PC-3 (cell line): ENCODE measurements around the gene OVCA2. TPM values are rescaled to one million over a fixed set of nuclear protein-coding genes. Genes with fewer than 3 reads are reported as not detected.

ENCODE experiments used
- ATAC-seq: fragments of 200-7000 bp; cut with Tn5 transposase; 2 replicates; pipeline ENCODE4 v1.9.1; 2020; ENCODE audit warnings: mild to moderate bottlenecking, moderate library complexity
- BruUV-seq: library from RNA; stranded (reverse); fragments of 400-500 nt; replicated peaks from 2 replicates; lab custom pipeline; 2021; lab: Mats Ljungman, UMichigan
- CTCF ChIA-PET: fragments of 300-600 bp; sonication (Branson Sonifier 250); formaldehyde crosslinking; loops from one replicate; lab custom pipeline; 2022; ENCODE audit warnings: antibody characterized with exemption; lab: Charles Lee
- POLR2A ChIA-PET: fragments of 300-600 bp; sonication (Branson Sonifier 250); formaldehyde crosslinking; loops from one replicate; lab custom pipeline; 2022; ENCODE audit warnings: antibody characterized with exemption; ENCODE audit not compliant: unreplicated experiment; lab: Charles Lee
- DNase-seq: peaks from one replicate; pipeline ENCODE4 v3.0.0-alpha.2; 2015
- H2AFZ ChIP-seq: fragments of 300-600 bp; sonication (generic); 2 replicates; pipeline ENCODE4 v1.6.0; 2016; ENCODE audit warnings: antibody characterized with exemption, low read length
- H3F3A ChIP-seq: fragments of 300-600 bp; sonication (generic); one replicate; pipeline ENCODE4 v1.6.0; 2017; ENCODE audit warnings: antibody characterized with exemption, low read length, control low read depth, mild to moderate bottlenecking; ENCODE audit not compliant: unreplicated experiment
- H3K27ac ChIP-seq: fragments of 300-600 bp; sonication (generic); 2 replicates; pipeline ENCODE4 v1.5.1; 2016; ENCODE audit warnings: mild to moderate bottlenecking, low read length
- H3K27me3 ChIP-seq: fragments of 300-600 bp; sonication (generic); 2 replicates; pipeline ENCODE4 v1.6.1; 2016; ENCODE audit warnings: low read length, mixed read lengths
- H3K36me3 ChIP-seq: fragments of 300-600 bp; sonication (generic); 2 replicates; pipeline ENCODE4 v1.6.1; 2016; ENCODE audit warnings: low read depth, mixed run types, low read length, mixed read lengths
- H3K4me1 ChIP-seq: fragments of 300-600 bp; sonication (generic); 2 replicates; pipeline ENCODE4 v1.5.1; 2016; ENCODE audit warnings: low read length; ENCODE audit not compliant: insufficient read depth
- H3K4me2 ChIP-seq: fragments of 300-600 bp; sonication (generic); 2 replicates; pipeline ENCODE4 v1.6.0; 2016; ENCODE audit warnings: low read length
- H3K4me3 ChIP-seq: fragments of 300-600 bp; sonication (generic); 2 replicates; pipeline ENCODE4 v1.5.1; 2016; ENCODE audit warnings: mild to moderate bottlenecking, low read length, mixed read lengths
- H3K79me2 ChIP-seq: fragments of 300-600 bp; sonication (generic); 2 replicates; pipeline ENCODE4 v1.6.1; 2017; ENCODE audit warnings: low read length, mixed read lengths
- H3K9ac ChIP-seq: fragments of 300-600 bp; sonication (generic); 2 replicates; pipeline ENCODE4 v1.6.0; 2016; ENCODE audit warnings: mild to moderate bottlenecking, low read length
- H3K9me2 ChIP-seq: fragments of 300-600 bp; sonication (generic); replicated peaks from 2 replicates; pipeline ENCODE4 v1.6.1; 2016; ENCODE audit warnings: mixed run types, low read length, mixed read lengths
- H3K9me3 ChIP-seq: fragments of 300-600 bp; sonication (generic); 2 replicates; pipeline ENCODE4 v1.6.1; 2016; ENCODE audit warnings: low read length, mixed read lengths
- H4K20me1 ChIP-seq: fragments of 300-600 bp; sonication (generic); 2 replicates; pipeline ENCODE4 v1.6.1; 2016; ENCODE audit warnings: low read length, mixed read lengths
- CTCF ChIP-seq: fragments of 300-600 bp; sonication (generic); conservative IDR thresholded peaks from 2 replicates; pipeline ENCODE4 v1.5.1; 2017; ENCODE audit warnings: antibody characterized with exemption, low read depth, mild to moderate bottlenecking, low read length
- EZH2 ChIP-seq: fragments of 300-600 bp; sonication (generic); IDR thresholded peaks from one replicate; pipeline ENCODE4 v1.6.1; 2017; ENCODE audit warnings: antibody characterized with exemption, mild to moderate bottlenecking, low read length; ENCODE audit not compliant: unreplicated experiment
- EZH2phosphoT487 ChIP-seq: fragments of 300-600 bp; sonication (generic); IDR thresholded peaks from 2 replicates; pipeline ENCODE4 v1.6.1; 2018; ENCODE audit warnings: mild to moderate bottlenecking, antibody characterized with exemption, low read length, borderline replicate concordance
- intact Hi-C: fragments of 100-400 bp; cut with micrococcal nuclease; formaldehyde crosslinking; loops from 2 replicates; pipeline ENCODE4 v1.9.0; 2023
- total RNA-seq: library from RNA; depleted of rRNA; stranded (reverse); fragments of >200 nt; gene quantifications from 2 replicates; pipeline ENCODE4 v1.2.3, GENCODE V29; 2014

The OVCA2 gene
- total RNA-seq, 1 experiment from 2014 or later: 58.6 TPM

- intact Hi-C loops: no loop called here
- no TSS peak for BruUV-seq
- TF ChIP-seq EZH2 (no peak), CTCF (no peak), EZH2phosphoT487 (no peak)
- Histone ChIP-seq H3K27me3 (no peaks in the 10 kb centered on the region), H3K79me2 (peaks cover 15% of the 10 kb centered on the region), H3K27ac (no peak overlapping the region), H3F3A (peaks cover 4% of the 10 kb centered on the region), H3K4me2 (no peak overlapping the region), H2AFZ (no peak overlapping the region), H3K4me1 (peaks cover 25% of the 10 kb centered on the region), H4K20me1 (no peaks in the 10 kb centered on the region), H3K9me2 (no peaks in the 10 kb centered on the region), H3K9me3 (no peaks in the 10 kb centered on the region), H3K36me3 (peaks cover 8% of the 10 kb centered on the region; the same call in 1 of the 2 replicates), H3K4me3 (no peak overlapping the region), H3K9ac (no peak overlapping the region)
- DNase-seq (no peak), ATAC-seq (no peak)
- ChIA-PET CTCF (no interaction called here), POLR2A (no interaction called here)
These were observed 1.5 kb upstream of the OVCA2 start for GRCh38 chr17:2040219-2040827.

GRCh38 chr17:2040942-2041560 is 771 bp upstream of the OVCA2 start:
- Histone ChIP-seq H3K9ac (0 out of 2 replicates have a peak overlapping the region, but pooled peaks have one; percentile 92), H3K36me3 (peaks cover 8% of the 10 kb centered on the region; the same call in 1 of the 2 replicates)
- CTCF ChIA-PET: interaction anchor here (0.6 kb wide), 1 partner anchor 15 kb away, joined by 4 read pairs; no protein-coding TSS in a partner anchor

GRCh38 chr17:2042390-2042847 is 597 bp downstream of the OVCA2 start:
- Histone ChIP-seq H2AFZ (peak overlapping the region; percentile 79), H3K4me2 (peak overlapping the region; percentile 99), H3K79me2 (peaks cover 15% of the 10 kb centered on the region), H3K9me3 (no peaks in the 10 kb centered on the region), H3K36me3 (peaks cover 7% of the 10 kb centered on the region; the same call in 1 of the 2 replicates), H3K9me2 (no peaks in the 10 kb centered on the region), H3F3A (peaks cover 4% of the 10 kb centered on the region), H3K4me3 (peak overlapping the region; percentile 90), H3K9ac (peak overlapping the region; percentile 92), H3K27ac (peak overlapping the region; percentile 55), H4K20me1 (no peaks in the 10 kb centered on the region), H3K4me1 (peaks cover 25% of the 10 kb centered on the region), H3K27me3 (no peaks in the 10 kb centered on the region)
- DNase-seq: no peak
- intact Hi-C loops: no loop called here
- peak; percentile 13; the same call in 1 of the 2 replicates for ATAC-seq
- TF ChIP-seq CTCF (no peak), EZH2phosphoT487 (no peak), EZH2 (no peak)
- POLR2A ChIA-PET: no interaction called here
- CTCF ChIA-PET: no interaction called here
- BruUV-seq: no TSS peak

More at GRCh38 chr17:2040942-2041560, 771 bp upstream of the OVCA2 start:
- DNase-seq: no peak
- no peaks in the 10 kb centered on the region for H3K9me3 ChIP-seq
- POLR2A ChIA-PET: no interaction called here
- H3K9me2 ChIP-seq: no peaks in the 10 kb centered on the region
- BruUV-seq: no TSS peak
- H2AFZ ChIP-seq: peak overlapping the region; percentile 79; the same call in 1 of the 2 replicates
- peak overlapping the region; percentile 90 for H3K4me3 ChIP-seq
- peaks cover 15% of the 10 kb centered on the region for H3K79me2 ChIP-seq
- peaks cover 4% of the 10 kb centered on the region for H3F3A ChIP-seq
- no peak for TF ChIP-seq EZH2
- intact Hi-C loops: no loop called here
- H3K27ac ChIP-seq: no peak overlapping the region
- ATAC-seq: no peak
- no peaks in the 10 kb centered on the region for H4K20me1 ChIP-seq
- no peaks in the 10 kb centered on the region for H3K27me3 ChIP-seq
- peaks cover 25% of the 10 kb centered on the region for H3K4me1 ChIP-seq
- H3K4me2 ChIP-seq: peak overlapping the region; percentile 99
